Liver (tissue), 9 donors: Measurements from ENCODE around the gene ZNF24. TPM values are rescaled to one million over a fixed set of nuclear protein-coding genes. Genes with fewer than 3 reads are reported as not detected.

Experiments
- DNase-seq: peaks from one replicate; pipeline ENCODE4 v3.0.0-alpha.2; 2017; ENCODE audit warnings: low spot score
- H3K27ac ChIP-seq, 2 donors: one replicate each; pipeline ENCODE4 v1.7.0; 2013; ENCODE audit warnings: inconsistent platforms in 2 of 2, low read length in 2 of 2, control low read depth in 1 of 2, low read depth in 1 of 2, mild to moderate bottlenecking in 1 of 2
- H3K27me3 ChIP-seq, 4 donors: one replicate each; pipeline versions ENCODE4 v1.6.1 to v1.7.0; 2013; ENCODE audit warnings: low read length in 3 of 4, inconsistent platforms in 1 of 4, mild to moderate bottlenecking in 1 of 4, moderate library complexity in 1 of 4; ENCODE audit not compliant: control insufficient read depth in 4 of 4, insufficient read depth in 4 of 4
- H3K36me3 ChIP-seq, 4 donors: one replicate each; pipeline versions ENCODE4 v1.6.1 to v1.7.0; 2013; ENCODE audit warnings: low read length in 3 of 4, mild to moderate bottlenecking in 3 of 4, low read depth in 1 of 4, moderate library complexity in 1 of 4; ENCODE audit not compliant: control insufficient read depth in 4 of 4, insufficient read depth in 3 of 4
- H3K4me1 ChIP-seq, 4 donors: one replicate each; pipeline versions ENCODE4 v1.6.1 to v1.7.0; 2013; ENCODE audit warnings: low read length in 3 of 4, mild to moderate bottlenecking in 3 of 4, moderate library complexity in 1 of 4; ENCODE audit not compliant: control insufficient read depth in 4 of 4, insufficient read depth in 4 of 4
- H3K4me3 ChIP-seq, 3 donors: one replicate each; pipeline versions ENCODE4 v1.6.1 to v1.7.0; 2013; ENCODE audit warnings: low read length in 3 of 3, control low read depth in 1 of 3, low read depth in 1 of 3, mild to moderate bottlenecking in 1 of 3
- H3K9ac ChIP-seq, 2 donors: one replicate each; pipeline ENCODE4 v1.7.0; 2013; ENCODE audit warnings: low read length in 2 of 2, mild to moderate bottlenecking in 2 of 2, moderate library complexity in 2 of 2, control low read depth in 1 of 2, low read depth in 1 of 2
- H3K9me3 ChIP-seq, 4 donors: one replicate each; pipeline versions ENCODE4 v1.6.1 to v1.7.0; 2013; ENCODE audit warnings: low read length in 3 of 4; ENCODE audit not compliant: control insufficient read depth in 4 of 4
- ATF3 ChIP-seq: IDR thresholded peaks from 2 replicates; pipeline ENCODE4 v1.6.1; 2016; ENCODE audit warnings: antibody characterized with exemption
- HNF4G ChIP-seq: IDR thresholded peaks from 2 replicates; pipeline ENCODE4 v1.6.1; 2016; ENCODE audit warnings: antibody characterized with exemption
- SP1 ChIP-seq: IDR thresholded peaks from 2 replicates; pipeline ENCODE4 v1.6.1; 2018; ENCODE audit warnings: antibody characterized with exemption, mild to moderate bottlenecking
- TAF1 ChIP-seq: conservative IDR thresholded peaks from 2 replicates; pipeline ENCODE4 v1.6.1; 2016; ENCODE audit warnings: antibody characterized with exemption, mild to moderate bottlenecking
- WGBS: extraction: QIAGEN DNeasy Blood & Tissue Kit; methylation state at CpG from one replicate; pipeline ENCODE4 v1.1.7; 2013; 5-methylcytosine and 5-hydroxymethylcytosine counted together
- polyA plus RNA-seq, 2 donors: library from polyadenylated mRNA; stranded (reverse) in 1 of 2; unstranded in 1 of 2; fragments of 200-250 nt in 1 of 2; fragments of >200 nt in 1 of 2; fragmentation: Nextera tagmentation in 1 of 2; extraction: Ambion mirVana in 1 of 2; gene quantifications; one replicate each; pipeline versions ENCODE4 v1.2.1 to v1.2.3, GENCODE V29; 2013 to 2015
- total RNA-seq, 2 donors: library from RNA; depleted of rRNA; stranded (reverse); fragments of >200 nt; gene quantifications; one replicate each; pipeline ENCODE4 v1.2.3, GENCODE V29; 2014
- donor health status: healthy.
- donor health status: healthy.
- donor health status: healthy.
- donor health status: healthy.
- donor health status: healthy.

The ZNF24 gene
- total and polyA plus RNA-seq, 4 donors: 9.1 to 30.3 (median 28.9) TPM

DNA sequence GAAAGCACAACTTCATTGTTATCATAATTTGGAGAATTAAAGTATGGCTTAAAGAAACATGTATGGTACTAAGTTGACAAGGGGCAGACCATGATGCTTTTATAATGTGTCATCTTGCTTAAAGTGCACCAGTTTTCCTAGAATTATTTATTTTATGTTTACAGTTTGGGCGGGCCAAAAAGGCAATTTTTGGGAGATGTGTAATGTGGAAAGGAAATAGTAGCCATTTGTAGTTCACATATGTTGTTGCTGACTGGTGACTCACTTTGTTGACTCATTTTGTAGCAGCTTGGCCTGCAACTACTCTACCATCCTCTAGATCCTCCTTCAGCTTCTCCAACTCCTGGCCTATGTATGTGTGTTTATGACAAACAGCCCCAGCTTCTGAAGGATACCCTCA is 61.9 kb downstream of the ZNF24 start:
- peaks cover 0 to 8% (median under 1%) of the 10 kb centered on the region in 4 donors for H3K9me3 ChIP-seq
- no peaks in the 10 kb centered on the region for H3K27me3 ChIP-seq
- peaks cover 0 to 12% (median 5%) of the 10 kb centered on the region in 4 donors for H3K36me3 ChIP-seq
- no peak overlapping the region for H3K4me3 ChIP-seq
- WGBS: 88% methylated on average over 1 of the region's 1 CpG
- no peak overlapping the region for H3K9ac ChIP-seq
- no peak overlapping the region for H3K27ac ChIP-seq
- no peak for TF ChIP-seq HNF4G
- no peak for TF ChIP-seq SP1
- no peak for TF ChIP-seq TAF1
- TF ChIP-seq ATF3: no peak
- H3K4me1 ChIP-seq: no peaks in the 10 kb centered on the region
- DNase-seq: no peak

Other genes with a start within 250 kb of the ZNF24 start
- gene ZNF397, start 103.4 kb downstream of the ZNF24 start, total RNA-seq: 10 to 100 TPM; 13.1 to 20.0 TPM
- 1 to 10 TPM; 3.8 to 6.1 TPM for gene ZNF397, start 103.4 kb downstream of the ZNF24 start, polyA plus RNA-seq
- gene ZSCAN30, start 54.2 kb downstream of the ZNF24 start, total RNA-seq: 10 to 100 TPM in 1 of 2 donors, 1 to 10 TPM in 1; 6.2 to 10.4 TPM
- 1 to 10 TPM; 2.3 to 5.0 TPM for gene ZSCAN30, start 54.2 kb downstream of the ZNF24 start, polyA plus RNA-seq
- 1 to 10 TPM; 1.1 to 1.2 TPM for gene ZNF396, start 32.9 kb upstream of the ZNF24 start, total RNA-seq
- gene ZNF396, start 32.9 kb upstream of the ZNF24 start, polyA plus RNA-seq: under 1 TPM; 0.60 to 0.86 TPM
- gene INO80C, start 153.5 kb upstream of the ZNF24 start, total RNA-seq: 10 to 100 TPM in 1 of 2 donors, 1 to 10 TPM in 1; 4.6 to 10.4 TPM
- 10 to 100 TPM; 10.6 to 13.4 TPM for gene INO80C, start 153.5 kb upstream of the ZNF24 start, polyA plus RNA-seq
- 10 to 100 TPM; 28.2 to 42.2 TPM for gene GALNT1, start 237.3 kb upstream of the ZNF24 start, total RNA-seq
- gene GALNT1, start 237.3 kb upstream of the ZNF24 start, polyA plus RNA-seq: 10 to 100 TPM; 13.9 to 24.8 TPM